Measurements from ENCODE around the gene ANGEL2. TPM values are rescaled to one million over a fixed set of nuclear protein-coding genes. Genes with fewer than 3 reads are reported as not detected.
"Not testable (repeated sequence)": the region's sequence is repeated elsewhere in the genome, so short reads cannot be mapped to it uniquely, and the experiment has no call there.

The ANGEL2 gene
- total RNA-seq, 2 donors from 2014 or later, result 41.7 to 76.2 TPM

DNA sequence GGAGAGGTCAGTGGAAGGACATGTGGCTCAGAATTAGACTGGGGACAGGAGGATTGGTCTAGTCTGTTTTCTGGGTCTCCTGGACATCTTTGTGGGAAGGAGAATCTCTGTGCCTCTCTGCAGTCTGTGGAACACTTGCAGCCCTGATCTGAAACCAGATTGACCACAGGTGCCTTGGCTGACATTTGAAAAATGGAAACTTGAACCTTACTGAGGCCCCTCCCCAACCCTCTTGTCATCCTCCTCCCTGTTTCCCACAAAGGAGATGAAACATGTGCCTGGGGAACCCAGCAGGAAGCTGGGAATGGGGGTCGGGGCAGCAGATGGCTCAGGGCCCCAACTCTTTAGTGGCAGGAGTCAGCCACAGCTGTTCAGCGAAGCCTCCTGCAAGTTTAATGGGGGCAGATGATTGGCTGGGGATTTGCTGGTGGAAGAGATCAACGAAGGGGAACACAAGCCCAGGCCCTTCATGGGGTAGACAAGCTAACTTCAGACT lies 47.3 kb downstream of the ANGEL2 start:
- ATAC-seq (ENCODE audit: insufficient number of reproducible peaks, low FRiP score, low read depth), result no peak
- no peak overlapping the region for H3K4me3 ChIP-seq
- no peaks in the 10 kb centered on the region for H3K36me3 ChIP-seq
- H3K9me3 ChIP-seq, result no peaks in the 10 kb centered on the region
- no peak for DNase-seq (ENCODE audit: low spot score)
- TF ChIP-seq, protein P1, sequence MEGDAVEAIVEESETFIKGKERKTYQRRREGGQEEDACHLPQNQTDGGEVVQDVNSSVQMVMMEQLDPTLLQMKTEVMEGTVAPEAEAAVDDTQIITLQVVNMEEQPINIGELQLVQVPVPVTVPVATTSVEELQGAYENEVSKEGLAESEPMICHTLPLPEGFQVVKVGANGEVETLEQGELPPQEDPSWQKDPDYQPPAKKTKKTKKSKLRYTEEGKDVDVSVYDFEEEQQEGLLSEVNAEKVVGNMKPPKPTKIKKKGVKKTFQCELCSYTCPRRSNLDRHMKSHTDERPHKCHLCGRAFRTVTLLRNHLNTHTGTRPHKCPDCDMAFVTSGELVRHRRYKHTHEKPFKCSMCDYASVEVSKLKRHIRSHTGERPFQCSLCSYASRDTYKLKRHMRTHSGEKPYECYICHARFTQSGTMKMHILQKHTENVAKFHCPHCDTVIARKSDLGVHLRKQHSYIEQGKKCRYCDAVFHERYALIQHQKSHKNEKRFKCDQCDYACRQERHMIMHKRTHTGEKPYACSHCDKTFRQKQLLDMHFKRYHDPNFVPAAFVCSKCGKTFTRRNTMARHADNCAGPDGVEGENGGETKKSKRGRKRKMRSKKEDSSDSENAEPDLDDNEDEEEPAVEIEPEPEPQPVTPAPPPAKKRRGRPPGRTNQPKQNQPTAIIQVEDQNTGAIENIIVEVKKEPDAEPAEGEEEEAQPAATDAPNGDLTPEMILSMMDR (IDR thresholded peaks at IDR 0.05), result no peak
- H3K27me3 ChIP-seq (replicated peaks; ENCODE audit: insufficient read depth), result no peaks in the 10 kb centered on the region
- no peaks in the 10 kb centered on the region for H3K4me1 ChIP-seq (ENCODE audit: control insufficient read depth in 1 of 2, low read depth in 2 of 2)
- H3K27ac ChIP-seq, result no peak overlapping the region

- Histone ChIP-seq H3K27ac (no peak overlapping the region), H3K4me3 (no peak overlapping the region), H3K9me3 (no peaks in the 10 kb centered on the region), H3K4me1 (ENCODE audit: control insufficient read depth in 1 of 2, low read depth in 2 of 2) (no peaks in the 10 kb centered on the region), H3K36me3 (no peaks in the 10 kb centered on the region), H3K27me3 (replicated peaks; ENCODE audit: insufficient read depth) (no peaks in the 10 kb centered on the region)
- DNase-seq (ENCODE audit: low spot score), result no peak
- TF ChIP-seq, protein P1 (IDR thresholded peaks at IDR 0.05), result peak; percentile 22
- no peak for ATAC-seq (ENCODE audit: insufficient number of reproducible peaks, low FRiP score, low read depth)
Measured at GRCh38 chr1:212967801-212968200, 47.9 kb downstream of the ANGEL2 start.

DNA sequence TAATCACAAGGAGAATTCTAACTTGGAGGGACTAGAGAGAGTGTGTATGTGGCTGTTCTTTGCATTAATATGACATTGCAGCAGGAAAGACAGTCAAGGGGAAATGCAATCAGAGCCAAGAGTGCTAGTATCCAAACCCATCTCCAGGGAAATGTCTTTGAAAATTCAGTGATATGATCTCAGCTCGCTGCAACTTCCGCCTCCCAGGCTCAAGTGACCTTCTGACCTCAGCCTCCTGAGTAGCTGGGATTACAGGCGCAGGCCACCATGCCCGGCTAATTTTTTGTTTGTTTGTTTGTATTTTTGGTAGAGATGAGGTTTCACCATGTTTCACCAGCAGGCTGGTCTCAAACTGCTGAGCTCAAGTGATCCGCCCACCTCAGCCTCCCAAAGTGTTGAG lies 49.1 kb downstream of the ANGEL2 start:
- Histone ChIP-seq H3K27me3 (replicated peaks; ENCODE audit: insufficient read depth) (no peaks in the 10 kb centered on the region), H3K4me3 (no peak overlapping the region), H3K9me3 (no peaks in the 10 kb centered on the region), H3K4me1 (ENCODE audit: control insufficient read depth in 1 of 2, low read depth in 2 of 2) (no peaks in the 10 kb centered on the region), H3K36me3 (no peaks in the 10 kb centered on the region), H3K27ac (no peak overlapping the region)
- ATAC-seq (ENCODE audit: insufficient number of reproducible peaks, low FRiP score, low read depth) (no peak), DNase-seq (ENCODE audit: low spot score) (no peak)
- TF ChIP-seq, protein P1 (IDR thresholded peaks at IDR 0.05), result no peak

GRCh38 chr1:212964993-212965392 lies 50.7 kb downstream of the ANGEL2 start:
- not testable (repeated sequence) for H3K36me3 ChIP-seq; DNase-seq (ENCODE audit: low spot score); H3K4me3 ChIP-seq; H3K4me1 ChIP-seq (ENCODE audit: control insufficient read depth in 1 of 2, low read depth in 2 of 2); H3K27ac ChIP-seq; ATAC-seq (ENCODE audit: insufficient number of reproducible peaks, low FRiP score, low read depth); H3K9me3 ChIP-seq; H3K27me3 ChIP-seq (replicated peaks; ENCODE audit: insufficient read depth)

GRCh38 chr1:212964102-212964501 lies 51.6 kb downstream of the ANGEL2 start:
- Histone ChIP-seq H3K4me3 (no peak overlapping the region), H3K27ac (no peak overlapping the region), H3K36me3 (no peaks in the 10 kb centered on the region), H3K27me3 (replicated peaks; ENCODE audit: insufficient read depth) (no peaks in the 10 kb centered on the region), H3K4me1 (ENCODE audit: control insufficient read depth in 1 of 2, low read depth in 2 of 2) (no peaks in the 10 kb centered on the region), H3K9me3 (no peaks in the 10 kb centered on the region)
- TF ChIP-seq, protein P1 (IDR thresholded peaks at IDR 0.05), result no peak
- ATAC-seq (ENCODE audit: insufficient number of reproducible peaks, low FRiP score, low read depth) (no peak), DNase-seq (ENCODE audit: low spot score) (no peak)

GRCh38 chr1:212962509-212962908 lies 53.2 kb downstream of the ANGEL2 start:
- no peak for DNase-seq (ENCODE audit: low spot score)
- H3K9me3 ChIP-seq, result no peaks in the 10 kb centered on the region
- ATAC-seq (ENCODE audit: insufficient number of reproducible peaks, low FRiP score, low read depth), result no peak
- no peak overlapping the region for H3K27ac ChIP-seq
- no peaks in the 10 kb centered on the region for H3K36me3 ChIP-seq
- H3K27me3 ChIP-seq (replicated peaks; ENCODE audit: insufficient read depth), result no peaks in the 10 kb centered on the region
- H3K4me3 ChIP-seq, result no peak overlapping the region
- TF ChIP-seq, protein P1 (IDR thresholded peaks at IDR 0.05), result no peak
- no peaks in the 10 kb centered on the region for H3K4me1 ChIP-seq (ENCODE audit: control insufficient read depth in 1 of 2, low read depth in 2 of 2)
